H1 (cell line): ENCODE measurements around the gene NMUR1.

Experiments
- GABPA ChIP-seq: IDR thresholded peaks from 2 replicates; pipeline ENCODE4 v1.6.1; 2011; ENCODE audit warnings: mild to moderate bottlenecking, low read length, moderate library complexity, borderline replicate concordance; ENCODE audit not compliant: insufficient read depth
- POLR2A ChIP-seq, 2 experiments: IDR thresholded peaks; 1 replicate in 1 of 2; 2 replicates in 1 of 2; pipeline ENCODE4 v1.6.1; 2011; ENCODE audit warnings: low read depth in 2 of 2, low read length in 2 of 2, mild to moderate bottlenecking in 2 of 2; ENCODE audit errors: control extremely low read depth in 1 of 2
- SP2 ChIP-seq: IDR thresholded peaks from 2 replicates; pipeline ENCODE4 v1.6.1; 2012; ENCODE audit warnings: mild to moderate bottlenecking, low read length, inconsistent platforms
- TEAD4 ChIP-seq: IDR thresholded peaks from 2 replicates; pipeline ENCODE4 v1.6.1; 2012; ENCODE audit warnings: low read depth, low read length, inconsistent platforms, mixed read lengths
- TF ChIP-seq, protein P1 (sequence below), 3 experiments: IDR thresholded peaks; 1 replicate in 2 of 3; 2 replicates in 1 of 3; pipeline versions ENCODE4 v1.5.1 to v1.6.1; 2011; ENCODE audit warnings: low read length in 3 of 3, mild to moderate bottlenecking in 3 of 3, inconsistent platforms in 2 of 3, low read depth in 1 of 3, moderate library complexity in 1 of 3; ENCODE audit not compliant: insufficient read depth in 1 of 3; ENCODE audit errors: control extremely low read depth in 1 of 3

DNA sequence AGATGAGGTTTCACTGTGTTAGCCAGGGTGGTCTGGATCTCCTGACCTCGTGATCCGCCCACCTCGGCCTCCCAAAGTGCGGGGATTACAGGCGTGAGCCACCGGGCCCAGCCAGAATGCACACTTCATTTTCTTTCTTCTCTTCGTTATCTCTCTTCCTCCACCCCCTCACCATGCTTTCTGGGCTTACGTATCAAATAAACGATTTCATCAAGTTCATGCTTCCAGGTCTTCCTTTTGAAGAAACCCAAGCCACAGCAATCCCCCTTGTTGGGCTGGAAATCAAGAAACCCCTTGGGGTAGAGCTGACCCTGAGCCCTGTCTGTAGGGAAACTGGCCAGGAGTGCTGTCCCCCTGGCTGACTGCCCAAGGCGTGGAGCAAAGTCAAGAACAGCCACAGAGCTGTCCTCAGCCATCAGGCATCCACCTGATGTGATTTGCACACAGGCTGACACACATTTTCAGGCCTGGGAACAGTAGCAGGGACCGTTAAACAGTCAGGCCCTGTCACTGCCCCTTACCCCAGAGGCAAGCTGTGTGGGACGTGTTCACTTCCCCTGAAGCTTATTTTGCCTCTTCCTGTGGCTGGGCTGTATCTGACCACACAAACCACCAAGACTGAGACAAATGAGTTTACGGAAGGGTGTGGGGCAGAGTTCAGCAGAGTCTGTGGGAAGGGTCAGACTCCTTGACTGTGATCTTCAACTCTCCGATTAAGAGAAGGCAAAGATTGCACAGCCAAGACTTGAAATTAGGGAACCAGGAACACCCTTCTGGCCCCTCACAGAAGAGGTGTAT is 15.1 kb upstream of the NMUR1 start:
- TF ChIP-seq, protein P1, sequence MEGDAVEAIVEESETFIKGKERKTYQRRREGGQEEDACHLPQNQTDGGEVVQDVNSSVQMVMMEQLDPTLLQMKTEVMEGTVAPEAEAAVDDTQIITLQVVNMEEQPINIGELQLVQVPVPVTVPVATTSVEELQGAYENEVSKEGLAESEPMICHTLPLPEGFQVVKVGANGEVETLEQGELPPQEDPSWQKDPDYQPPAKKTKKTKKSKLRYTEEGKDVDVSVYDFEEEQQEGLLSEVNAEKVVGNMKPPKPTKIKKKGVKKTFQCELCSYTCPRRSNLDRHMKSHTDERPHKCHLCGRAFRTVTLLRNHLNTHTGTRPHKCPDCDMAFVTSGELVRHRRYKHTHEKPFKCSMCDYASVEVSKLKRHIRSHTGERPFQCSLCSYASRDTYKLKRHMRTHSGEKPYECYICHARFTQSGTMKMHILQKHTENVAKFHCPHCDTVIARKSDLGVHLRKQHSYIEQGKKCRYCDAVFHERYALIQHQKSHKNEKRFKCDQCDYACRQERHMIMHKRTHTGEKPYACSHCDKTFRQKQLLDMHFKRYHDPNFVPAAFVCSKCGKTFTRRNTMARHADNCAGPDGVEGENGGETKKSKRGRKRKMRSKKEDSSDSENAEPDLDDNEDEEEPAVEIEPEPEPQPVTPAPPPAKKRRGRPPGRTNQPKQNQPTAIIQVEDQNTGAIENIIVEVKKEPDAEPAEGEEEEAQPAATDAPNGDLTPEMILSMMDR (IDR thresholded peaks at IDR 0.05; ENCODE audit: control extremely low read depth in 1 of 3, insufficient read depth in 1 of 3, low read depth in 1 of 3, low read length in 3 of 3), result no peak
- TF ChIP-seq SP2 (no peak), GABPA (no peak), TEAD4 (no peak), POLR2A (IDR thresholded peaks at IDR 0.05; ENCODE audit: control extremely low read depth in 1 of 2, low read depth in 2 of 2, low read length in 2 of 2) (no peak)
